Left ventricle myocardium superior (tissue), 1 donor: ENCODE measurements around the gene DCAF7. TPM values are rescaled to one million over a fixed set of nuclear protein-coding genes. Genes with fewer than 3 reads are reported as not detected.

Source experiments
- ATAC-seq: fragments of 200-7000 bp; cut with Tn5 transposase; one replicate; pipeline ENCODE4 v1.9.1; 2020; ENCODE audit warnings: mild to moderate bottlenecking, moderate library complexity
- DNase-seq: peaks from one replicate; pipeline ENCODE4 v3.0.0-alpha.2; 2020
- intact Hi-C: fragments of 100-400 bp; cut with micrococcal nuclease; formaldehyde crosslinking; loops from one replicate; pipeline ENCODE4 v1.11.0; 2022
- total RNA-seq: library from RNA; stranded (reverse); fragmentation: NEBNext Ultra II Directional; extraction: Animal tissue kit (Norgen Biotek cat#: 25700); gene quantifications from one replicate; pipeline ENCODE4 v1.2.1, GENCODE V29; 2021
- donor health status: DM: no; HTN: yes; CAD: no; lungs with severe emphysema.

Gene DCAF7
- total RNA-seq, 1 donor from 2014 or later, result 45.0 TPM

- intact Hi-C loops, result no loop called here
- DNase-seq (peak; percentile 99), ATAC-seq (peak; percentile 95)
Observed at GRCh38 chr17:63621684-63622573, 71.7 kb downstream of the DCAF7 start, which contains the start of gene MAP3K3. Gene MAP3K3 (plus strand): TSS chr17:63622417. CDS start chr17:63622760, 343 bp downstream.

DNA sequence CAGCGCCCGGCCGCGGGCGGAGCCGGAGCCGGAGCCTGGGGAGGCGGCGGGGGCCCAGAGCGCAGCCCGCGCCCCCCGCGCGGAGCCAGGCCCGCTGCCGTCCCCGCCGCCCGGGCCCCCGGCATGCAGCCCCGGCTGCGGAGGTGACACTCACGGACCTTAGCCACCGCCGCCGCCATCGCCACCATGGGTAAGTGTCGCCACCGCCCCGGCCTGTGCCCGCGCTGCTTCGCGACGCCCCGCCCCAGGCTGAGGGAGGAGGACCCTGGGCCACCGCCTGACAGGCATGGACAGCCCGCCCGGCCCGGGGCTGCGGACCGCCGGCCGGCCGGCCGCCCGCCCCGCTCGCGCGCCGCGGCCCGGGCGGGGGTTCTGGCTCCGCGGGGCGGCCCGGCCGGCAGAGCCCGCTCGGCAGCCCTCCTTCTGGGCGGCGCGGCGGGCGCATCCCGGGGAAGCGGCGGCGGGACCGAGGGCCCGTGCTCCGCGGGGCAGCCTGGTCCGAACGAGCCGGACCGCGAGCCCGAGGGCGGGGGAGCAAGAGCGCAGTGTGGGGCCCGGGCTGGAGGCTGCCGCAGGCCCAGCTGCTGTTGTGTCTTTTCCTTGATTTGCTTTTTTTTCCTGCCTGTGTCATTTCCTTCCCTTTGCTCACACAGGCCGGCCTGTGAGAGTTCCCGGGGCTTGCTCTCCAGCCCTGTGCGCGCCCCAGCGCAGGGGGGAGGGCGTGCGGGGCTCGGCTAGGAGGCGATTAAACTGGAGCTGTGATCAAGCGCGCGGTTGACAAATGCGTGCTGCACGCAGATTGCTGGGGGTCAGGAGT is 72.5 kb downstream of the DCAF7 start:
- intact Hi-C loops, result no loop called here
- peak; percentile 11 for ATAC-seq
- DNase-seq, result peak; percentile 86

DNA sequence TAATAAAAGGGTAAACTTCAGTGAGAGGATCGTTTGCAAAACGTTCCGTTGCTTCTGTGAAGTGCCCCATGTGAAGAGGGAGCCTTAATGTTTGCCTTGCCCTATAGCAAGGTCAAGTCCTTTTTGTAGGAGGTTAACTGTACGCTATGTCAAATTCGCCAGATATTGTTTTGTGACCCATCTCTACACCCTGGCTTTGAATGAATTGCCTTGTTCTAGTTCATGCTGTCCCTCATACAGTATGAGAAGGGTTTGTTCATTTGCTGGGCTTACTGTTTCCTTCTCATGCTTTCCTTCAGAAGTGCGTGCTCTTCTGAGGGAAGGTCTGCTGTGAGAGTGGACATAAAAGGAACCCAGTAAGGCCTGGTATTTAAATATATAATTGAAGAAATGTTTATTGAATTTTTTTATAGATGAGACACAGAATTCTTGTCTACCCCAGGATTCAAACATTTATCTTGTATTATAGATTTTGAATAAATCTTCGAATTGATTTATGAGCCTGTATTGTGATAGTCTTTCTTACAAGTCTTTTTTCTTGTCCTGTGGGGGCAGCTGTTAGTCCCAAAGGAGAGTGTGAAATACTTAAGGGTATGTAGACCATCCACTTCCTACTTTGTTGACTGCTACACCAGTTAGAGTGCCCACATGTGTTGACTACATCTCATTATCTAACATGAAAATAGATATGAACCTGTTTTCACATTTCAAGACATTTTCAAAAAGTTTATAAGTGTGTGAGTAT is 73.7 kb downstream of the DCAF7 start:
- ATAC-seq, result no peak
- intact Hi-C loops, result no loop called here
- no peak for DNase-seq

- DNase-seq (no peak), ATAC-seq (no peak)
- intact Hi-C loops, result no loop called here
Observed at GRCh38 chr17:63624531-63624880, 74.2 kb downstream of the DCAF7 start.

DNA sequence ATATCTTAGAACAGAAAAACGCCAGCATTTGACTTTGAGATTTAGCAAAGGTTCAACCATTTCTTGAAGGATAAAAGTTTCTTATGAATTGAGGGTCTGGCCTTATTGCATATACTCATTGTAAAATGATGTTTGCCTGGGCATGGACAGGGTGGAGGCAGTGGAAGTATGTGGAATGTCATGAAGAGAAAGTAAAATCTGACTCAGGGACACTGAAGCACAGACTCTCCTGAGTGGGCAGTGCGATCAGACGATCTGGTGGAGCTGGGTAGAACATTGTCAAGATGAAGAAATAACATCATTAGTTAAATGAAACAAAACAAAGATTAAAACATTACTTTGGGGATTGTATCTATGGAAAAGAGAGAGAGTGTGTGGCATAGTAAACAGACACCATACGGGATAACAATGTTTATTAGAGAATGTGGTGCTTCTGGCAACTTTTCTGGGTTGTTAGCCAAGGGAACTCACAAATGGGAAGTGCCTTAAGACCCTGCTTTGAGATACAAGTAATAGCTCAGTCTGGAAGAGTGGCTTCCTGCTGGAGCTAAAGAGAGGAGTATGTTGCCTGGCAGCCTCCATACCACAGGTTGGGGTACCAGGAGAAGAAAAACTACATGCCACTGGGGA is 76.4 kb downstream of the DCAF7 start:
- intact Hi-C loops, result no loop called here
- ATAC-seq, result no peak
- no peak for DNase-seq

- intact Hi-C loops, result loop anchor here (2.0 kb wide), 1 partner anchor 43 kb away; no protein-coding TSS in a partner anchor
- ATAC-seq, result peak; percentile 68
- no peak for DNase-seq
Observed at GRCh38 chr17:63629627-63630026, 79.3 kb downstream of the DCAF7 start.

DNA sequence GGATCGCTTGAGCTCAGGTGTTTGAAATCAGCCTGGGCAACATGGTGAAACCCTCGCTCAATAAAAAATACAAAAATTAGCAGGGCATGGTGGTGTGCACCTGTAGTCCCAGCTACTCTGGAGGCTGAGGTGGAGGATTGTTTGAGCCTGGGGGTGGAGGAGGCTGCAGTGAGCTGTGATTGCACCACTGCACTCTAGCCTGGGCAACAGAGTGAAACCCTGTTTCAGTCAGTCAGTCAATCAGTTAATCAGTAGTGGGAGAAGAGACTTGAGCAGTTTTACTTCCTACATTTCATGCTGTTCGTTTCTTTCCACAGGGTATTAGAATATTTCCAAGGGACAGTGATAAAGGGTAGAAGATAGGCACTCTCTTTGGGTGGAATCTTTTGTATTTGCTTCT is 80.8 kb downstream of the DCAF7 start:
- intact Hi-C loops, result loop anchor here (2.0 kb wide), 1 partner anchor 42 kb away; no protein-coding TSS in a partner anchor
- no peak for ATAC-seq
- no peak for DNase-seq

GRCh38 chr17:63631626-63632025 is 81.3 kb downstream of the DCAF7 start:
- ATAC-seq (no peak), DNase-seq (no peak)
- intact Hi-C loops, result loop anchor here (2.0 kb wide), 1 partner anchor 41 kb away; no protein-coding TSS in a partner anchor

GRCh38 chr17:63633742-63634141 is 83.5 kb downstream of the DCAF7 start:
- ATAC-seq, result no peak
- DNase-seq, result no peak
- intact Hi-C loops, result no loop called here

DNA sequence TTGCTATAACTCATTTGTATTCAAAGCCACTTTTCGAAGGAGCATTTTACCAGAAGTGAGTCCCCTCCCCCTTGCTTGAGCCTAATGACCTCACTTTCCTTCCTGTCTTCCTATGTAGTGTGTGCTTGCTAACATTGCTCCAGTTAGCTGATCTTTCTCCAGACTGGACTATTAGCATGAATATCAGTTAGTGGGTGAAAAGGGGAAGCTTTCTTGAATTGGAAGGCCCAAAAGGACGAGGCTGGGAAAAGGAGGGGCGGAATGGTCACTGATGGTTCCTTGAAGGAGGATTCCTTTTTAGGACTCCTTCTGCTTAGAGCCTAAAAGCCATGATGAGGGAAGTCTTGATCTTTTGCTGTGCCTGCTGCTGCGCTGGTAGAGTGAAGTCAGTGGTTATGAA is 83.9 kb downstream of the DCAF7 start:
- intact Hi-C loops, result no loop called here
- ATAC-seq (peak; percentile 35), DNase-seq (no peak)

DNA sequence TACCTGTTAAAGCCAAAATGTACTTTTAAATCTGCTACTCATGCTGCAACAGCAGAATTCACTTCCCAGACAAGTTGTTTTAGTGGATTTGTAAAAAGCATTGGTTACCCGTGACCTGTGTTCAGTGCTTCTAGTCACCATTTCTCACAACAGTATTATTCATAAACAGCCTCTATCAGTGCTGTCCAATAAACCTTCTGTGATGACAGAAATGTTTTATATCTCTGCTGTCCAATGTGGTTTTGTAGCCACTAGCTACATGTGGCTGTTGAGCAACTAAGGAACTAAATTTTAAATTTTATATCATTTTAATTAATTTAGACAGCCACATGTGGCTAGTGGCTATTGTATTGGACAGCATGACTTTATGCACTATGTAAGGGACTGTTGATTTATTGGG is 84.5 kb downstream of the DCAF7 start:
- intact Hi-C loops, result no loop called here

DNA sequence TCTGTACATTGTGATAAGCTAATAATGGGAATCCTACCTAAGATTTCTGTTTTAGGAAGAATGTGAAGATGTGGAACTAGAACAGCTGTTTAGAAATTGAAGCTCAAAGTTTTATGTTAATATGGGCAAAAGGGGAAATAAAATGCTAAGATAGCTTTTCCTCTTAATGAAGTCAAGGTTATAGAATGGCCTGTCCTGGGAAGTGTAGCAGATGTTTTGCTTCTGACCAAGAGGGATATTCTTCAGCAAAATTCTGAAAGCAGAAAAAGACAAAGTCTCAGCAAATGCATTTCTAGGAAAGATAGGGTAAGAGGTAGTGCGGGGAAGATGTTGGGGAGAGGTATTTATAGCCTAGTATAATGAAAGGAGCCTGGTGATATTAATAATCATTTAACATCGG is 85.0 kb downstream of the DCAF7 start:
- intact Hi-C loops, result no loop called here
- DNase-seq (no peak), ATAC-seq (peak; percentile 8)

More for the DNA sequence above, 84.5 kb downstream of the DCAF7 start:
- DNase-seq (no peak), ATAC-seq (no peak)

GRCh38 chr17:63635787-63636186 is 85.5 kb downstream of the DCAF7 start:
- DNase-seq, result no peak
- intact Hi-C loops, result no loop called here
- peak; percentile 60 for ATAC-seq

- intact Hi-C loops, result no loop called here
- ATAC-seq, result no peak
- no peak for DNase-seq
Observed at GRCh38 chr17:63639125-63639524, 88.8 kb downstream of the DCAF7 start.

GRCh38 chr17:63640038-63640437 is 89.8 kb downstream of the DCAF7 start:
- DNase-seq (no peak), ATAC-seq (no peak)
- intact Hi-C loops, result no loop called here

DNA sequence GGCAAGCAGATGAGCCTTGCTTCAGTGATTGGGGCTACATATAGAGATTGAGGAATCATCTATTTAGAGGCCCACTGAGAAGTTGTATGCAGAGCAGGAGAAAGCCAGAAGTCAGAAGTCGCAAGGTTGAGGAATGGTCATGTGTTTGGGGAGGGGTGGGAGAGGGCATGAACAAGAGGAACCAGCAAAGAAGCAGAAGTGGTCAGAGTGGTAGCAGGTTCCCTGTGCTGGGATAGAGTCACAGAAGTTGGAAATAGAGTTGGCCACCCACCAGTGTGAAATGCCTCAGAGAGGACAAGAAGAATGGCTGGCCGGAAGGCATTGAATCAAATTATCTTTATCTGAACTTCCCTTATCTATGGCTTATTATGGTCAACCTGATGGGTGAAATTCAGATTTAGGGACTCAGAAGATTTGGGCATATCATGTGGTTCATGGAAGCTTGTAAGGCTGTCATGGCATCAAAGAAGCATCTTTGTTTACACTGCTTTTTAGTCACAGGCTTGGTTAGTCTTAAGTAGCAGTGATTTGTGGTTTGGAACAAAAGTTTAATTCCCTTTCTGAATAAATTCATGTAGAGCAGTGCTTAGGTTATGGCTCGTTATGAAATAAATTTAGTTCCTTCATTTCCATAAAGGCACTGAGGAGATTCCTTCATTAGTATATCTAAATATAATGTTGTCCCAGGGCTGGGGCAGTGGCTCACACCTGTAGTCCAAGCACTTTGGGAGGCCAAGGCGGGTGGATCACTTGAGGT is 91.6 kb downstream of the DCAF7 start:
- intact Hi-C loops, result no loop called here
- ATAC-seq, result peak; percentile 67
- DNase-seq, result no peak
